GM18951 (cell line): ENCODE data around the gene PPP3R1.

ENCODE experiments used
- POLR2A ChIP-seq: IDR thresholded peaks from 4 replicates; pipeline ENCODE4 v1.6.1; 2011; ENCODE audit warnings: mild to moderate bottlenecking; ENCODE audit not compliant: insufficient read length, insufficient read depth; ENCODE audit errors: extremely low read depth
- in situ Hi-C: fragments of 300-500 bp; cut with MboI; formaldehyde crosslinking; loops from one replicate; pipeline ENCODE4 v1.12.0; 2022; ENCODE audit warnings: low sequenced_read_pairs, mixed read lengths, inconsistent platforms; ENCODE audit not compliant: unreplicated experiment

PPP3R1 gene

GRCh38 chr2:68230241-68231060 lies 21.9 kb downstream of the PPP3R1 start:
- in situ Hi-C loops, result no loop called here
- TF ChIP-seq POLR2A, result no peak

GRCh38 chr2:68226794-68227193 lies 25.5 kb downstream of the PPP3R1 start:
- in situ Hi-C loops, result no loop called here
- no peak for TF ChIP-seq POLR2A

GRCh38 chr2:68225119-68225632 lies 27.2 kb downstream of the PPP3R1 start:
- TF ChIP-seq POLR2A, result no peak
- in situ Hi-C loops, result no loop called here

- in situ Hi-C loops, result no loop called here
- no peak for TF ChIP-seq POLR2A
These were observed 28.9 kb downstream of the PPP3R1 start for GRCh38 chr2:68223419-68223818.

GRCh38 chr2:68222287-68222686 lies 30.0 kb downstream of the PPP3R1 start:
- no peak for TF ChIP-seq POLR2A
- in situ Hi-C loops, result no loop called here

GRCh38 chr2:68218343-68218901 lies 33.9 kb downstream of the PPP3R1 start:
- in situ Hi-C loops, result no loop called here
- TF ChIP-seq POLR2A, result no peak

- in situ Hi-C loops, result no loop called here
- TF ChIP-seq POLR2A, result no peak
These were observed 34.6 kb downstream of the PPP3R1 start for GRCh38 chr2:68217729-68218128.

GRCh38 chr2:68216454-68217310 lies 35.6 kb downstream of the PPP3R1 start:
- in situ Hi-C loops, result no loop called here
- no peak for TF ChIP-seq POLR2A

GRCh38 chr2:68214381-68214780 lies 38.0 kb downstream of the PPP3R1 start:
- TF ChIP-seq POLR2A, result no peak
- in situ Hi-C loops, result no loop called here

GRCh38 chr2:68206793-68207192 lies 45.5 kb downstream of the PPP3R1 start:
- in situ Hi-C loops, result no loop called here
- no peak for TF ChIP-seq POLR2A

GRCh38 chr2:68203587-68203986 lies 48.7 kb downstream of the PPP3R1 start:
- no peak for TF ChIP-seq POLR2A
- in situ Hi-C loops, result no loop called here

- in situ Hi-C loops, result no loop called here
These were observed 52.1 kb downstream of the PPP3R1 start for GRCh38 chr2:68200157-68200787.

More at GRCh38 chr2:68200157-68200787, 52.1 kb downstream of the PPP3R1 start:
- no peak for TF ChIP-seq POLR2A
